K562 (cell line): ENCODE data around the gene INO80. TPM values are rescaled to one million over a fixed set of nuclear protein-coding genes. Genes with fewer than 3 reads are reported as not detected.
"Not testable (repeated sequence)": the region's sequence is repeated elsewhere in the genome, so short reads cannot be mapped to it uniquely, and the experiment has no call there.

Experiments used
- ATAC-seq: fragments of 200-7000 bp; cut with Tn5 transposase; 3 replicates; pipeline ENCODE4 v1.9.1; 2020; ENCODE audit warnings: moderate library complexity
- BruUV-seq: library from RNA; stranded (reverse); fragments of 400-500 nt; replicated peaks from 2 replicates; lab custom pipeline; 2021; lab: Mats Ljungman, UMichigan
- CTCF ChIA-PET: fragments of 300-600 bp; formaldehyde crosslinking; extraction: SDS; loops from one replicate; lab custom pipeline; 2021; ENCODE audit warnings: low intra/inter-chr PET ratio; lab: Yijun Ruan, JAX
- POLR2A ChIA-PET: fragments of 300-600, 350-650 bp; sonication (Branson Sonifier 250); formaldehyde crosslinking; extraction: SDS; loops from one replicate; lab custom pipeline; 2021; ENCODE audit warnings: antibody characterized with exemption, inconsistent platforms; lab: Yijun Ruan, JAX
- DNase-seq, 4 experiments: peaks; one replicate each; pipeline versions ENCODE4 v3.0.0 to v3.0.0-alpha.2; 2011 to 2018; ENCODE audit warnings: low spot score in 3 of 4, mixed read lengths in 3 of 4; ENCODE audit errors: extremely low read depth in 1 of 4
- FAIRE-seq: peaks from 2 replicates; lab custom pipeline; 2011; peaks lifted over from hg19 to GRCh38; lab: Jason Lieb, UNC
- H2AFZ ChIP-seq: 2 replicates; pipeline ENCODE4 v1.6.0; 2011; ENCODE audit warnings: low read depth, low read length, control low read depth, inconsistent platforms
- H3K27ac ChIP-seq: fragments of 200-600 bp; 3 replicates; pipeline ENCODE4 v1.8.0; 2011; ENCODE audit warnings: low read depth, mild to moderate bottlenecking, control low read depth, inconsistent platforms, low read length, moderate library complexity, mixed read lengths; ENCODE audit errors: extremely low read depth
- H3K27me3 ChIP-seq, 2 experiments: fragments of 300-600 bp in 1 of 2; 2 replicates in 1 of 2; 3 replicates in 1 of 2; pipeline versions ENCODE4 v1.6.0 to v1.8.0; 2011; ENCODE audit warnings: inconsistent platforms in 2 of 2, low read length in 2 of 2, mild to moderate bottlenecking in 1 of 2, mixed read lengths in 1 of 2, moderate library complexity in 1 of 2; ENCODE audit not compliant: control insufficient read depth in 2 of 2, insufficient read depth in 2 of 2
- H3K36me3 ChIP-seq: fragments of 300-600 bp; 3 replicates; pipeline ENCODE4 v1.8.0; 2011; ENCODE audit warnings: mild to moderate bottlenecking, low read length, inconsistent platforms; ENCODE audit not compliant: control insufficient read depth, insufficient read depth
- H3K4me1 ChIP-seq, 2 experiments: fragments of 200-600 bp in 1 of 2; replicated peaks in 1 of 2; 2 replicates in 1 of 2; 3 replicates in 1 of 2; pipeline versions ENCODE4 v1.5.1 to v1.8.0; 2011; ENCODE audit warnings: inconsistent platforms in 2 of 2, low read length in 2 of 2, mild to moderate bottlenecking in 1 of 2, mixed read lengths in 1 of 2, moderate library complexity in 1 of 2; ENCODE audit not compliant: control insufficient read depth in 2 of 2, insufficient read depth in 2 of 2
- H3K4me2 ChIP-seq: 2 replicates; pipeline ENCODE4 v1.6.1; 2011; ENCODE audit warnings: low read length, control low read depth, inconsistent platforms, mixed read lengths; ENCODE audit not compliant: insufficient read depth
- H3K4me3 ChIP-seq: fragments of 200-600 bp; sonication (generic), shearing (Covaris generic); 2 replicates; pipeline ENCODE4 v1.5.1; 2016; ENCODE audit warnings: control low read depth, inconsistent platforms
- H3K79me2 ChIP-seq: fragments of 200-600 bp; 3 replicates; pipeline ENCODE4 v1.8.0; 2011; ENCODE audit warnings: low read length, inconsistent platforms; ENCODE audit not compliant: control insufficient read depth, insufficient read depth
- H3K9ac ChIP-seq, 2 experiments: 2 replicates each; pipeline versions ENCODE4 v1.6.0 to v1.6.1; 2011; ENCODE audit warnings: low read depth in 2 of 2, low read length in 2 of 2, control low read depth in 1 of 2, inconsistent platforms in 1 of 2, mild to moderate bottlenecking in 1 of 2, mixed read lengths in 1 of 2; ENCODE audit not compliant: insufficient read depth in 1 of 2
- H3K9me1 ChIP-seq: one replicate; pipeline ENCODE4 v1.6.0; 2011; ENCODE audit warnings: inconsistent platforms, mild to moderate bottlenecking, low read length, moderate library complexity; ENCODE audit not compliant: control insufficient read depth, insufficient read depth
- H3K9me3 ChIP-seq: replicated peaks from 2 replicates; pipeline ENCODE4 v1.5.1; 2011; ENCODE audit warnings: low read depth, low read length, inconsistent platforms; ENCODE audit not compliant: control insufficient read depth, insufficient read depth
- H4K20me1 ChIP-seq: replicated peaks from 2 replicates; pipeline ENCODE4 v1.6.1; 2011; ENCODE audit warnings: low read length, inconsistent platforms, mixed read lengths; ENCODE audit not compliant: control insufficient read depth, insufficient read depth
- MTA3 ChIP-seq: fragments of 450-650 bp; formaldehyde crosslinking; IDR thresholded peaks from 2 replicates; pipeline ENCODE4 v1.6.1; 2017; ENCODE audit warnings: mild to moderate bottlenecking, borderline replicate concordance
- NFYB ChIP-seq: IDR thresholded peaks from 2 replicates; pipeline ENCODE4 v1.6.1; 2011; ENCODE audit warnings: mild to moderate bottlenecking, moderate library complexity; ENCODE audit not compliant: insufficient read length; ENCODE audit errors: extremely low read depth
- POLR2A ChIP-seq: fragments of 450-650 bp; conservative IDR thresholded peaks from 2 replicates; pipeline ENCODE4 v1.6.1; 2016
- RBFOX2 ChIP-seq: fragments of 200-400 bp; formaldehyde crosslinking; IDR thresholded peaks from 2 replicates; pipeline ENCODE4 v1.6.1; 2017; ENCODE audit warnings: low read depth, mild to moderate bottlenecking, low read length, moderate library complexity
- SUPT5H ChIP-seq: fragments of 450-650 bp; IDR thresholded peaks from 2 replicates; pipeline ENCODE4 v1.6.1; 2016
- TBP ChIP-seq: optimal IDR thresholded peaks from 2 replicates; pipeline ENCODE3; 2011; ENCODE audit warnings: low read depth, low read length, improper control_type of control experiment
- whole genome bisulfite sequencing: fragments of 100-300 bp; shearing (Covaris generic); methylation state at CpG from one replicate; pipeline ENCODE4 v1.1.6; 2016; ENCODE audit warnings: low coverage, mixed read lengths; ENCODE audit not compliant: insufficient coverage; ENCODE audit errors: missing lambda C conversion rate; 5-methylcytosine and 5-hydroxymethylcytosine counted together
- in situ Hi-C: fragments of 300-500 bp; cut with MboI; formaldehyde crosslinking; loops from 4 replicates; pipeline ENCODE4 v1.15.0; 2018; ENCODE audit warnings: inconsistent platforms, mixed read lengths
- intact Hi-C: fragments of 100-400 bp; cut with micrococcal nuclease; formaldehyde crosslinking; loops from 2 replicates; pipeline ENCODE4 v1.14.2; 2022
- polyA plus RNA-seq, 8 experiments: library from polyadenylated mRNA; depleted of rRNA in 4 of 8; stranded (reverse) in 5 of 8; unstranded in 3 of 8; fragments of >200 nt; fragmentation: Nextera tagmentation in 2 of 8; fragmentation: Illumina TruSeq in 1 of 8; extraction: Ambion mirVana in 2 of 8; extraction: Trizol in 1 of 8; gene quantifications; 2 replicates each; pipeline versions ENCODE4 v1.2.1 to v1.2.3, GENCODE V29; 2011 to 2014; ENCODE audit warnings: inconsistent platforms in 1 of 8, missing spikeins in 1 of 8
- total RNA-seq, 7 experiments: library from RNA; depleted of rRNA in 6 of 7; stranded (reverse); fragments of >200 nt in 6 of 7; fragmentation: Illumina TruSeq in 2 of 7; extraction: Trizol in 2 of 7; gene quantifications; 2 replicates each; pipeline versions ENCODE4 v1.2.1 to v1.2.3, GENCODE V29; 2011 to 2021; ENCODE audit warnings: low replicate concordance in 1 of 7

Gene INO80
- total and polyA plus RNA-seq, 9 of the 15 experiments (the other 6 are each of a cell fraction or from before 2014, with no cell fraction given): 1.1 to 25.7 (median 19.9) TPM

DNA sequence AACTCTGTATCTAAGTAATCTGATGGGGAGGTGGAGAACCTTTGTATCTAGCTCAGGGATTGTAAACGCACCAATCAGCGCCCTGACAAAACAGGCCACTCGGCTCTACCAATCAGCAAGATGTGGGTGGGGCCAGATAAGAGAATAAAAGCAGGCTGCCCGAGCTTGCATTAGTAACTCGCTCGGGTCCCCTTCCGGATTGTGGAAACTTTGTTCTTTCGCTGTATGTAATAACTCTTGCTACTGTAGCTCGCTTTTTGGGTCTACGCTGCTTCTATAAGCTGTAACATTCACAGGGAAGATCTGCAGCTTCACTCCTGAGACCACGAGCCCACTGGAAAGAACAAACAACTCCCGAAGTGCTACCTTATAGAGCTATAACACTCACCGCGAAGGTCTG is 153.8 kb downstream of the INO80 start:
- H3K4me2 ChIP-seq, H3K27me3 ChIP-seq, DNase-seq, intact Hi-C loops, H3K36me3 ChIP-seq, H3K9me1 ChIP-seq, FAIRE-seq, ATAC-seq, BruUV-seq, H3K9me3 ChIP-seq, H3K79me2 ChIP-seq, CTCF ChIA-PET, H3K9ac ChIP-seq, H3K4me3 ChIP-seq, H2AFZ ChIP-seq, H4K20me1 ChIP-seq, in situ Hi-C loops, H3K27ac ChIP-seq: not testable (repeated sequence)
- POLR2A ChIA-PET: interaction anchor here (0.6 to 0.7 kb wide), 3 partner anchors 9 to 185 kb away, joined by 3 read pairs; partner anchors contain the start of gene CHAC1
- TF ChIP-seq TBP: peak; percentile 35
- peak; percentile 33; the same call in 1 of the 2 replicates for TF ChIP-seq SUPT5H
- peak; percentile 56 for TF ChIP-seq NFYB
- TF ChIP-seq POLR2A: peak; percentile 63; the same call in 1 of the 2 replicates
- TF ChIP-seq MTA3: peak; percentile 28; the same call in 1 of the 2 replicates
- 65% methylated on average over 14 of the region's 14 CpGs for WGBS
- H3K4me1 ChIP-seq: peaks cover 0 to 26% of the 10 kb centered on the region in 2 experiments; a peak in 4 of 5 replicates

DNA sequence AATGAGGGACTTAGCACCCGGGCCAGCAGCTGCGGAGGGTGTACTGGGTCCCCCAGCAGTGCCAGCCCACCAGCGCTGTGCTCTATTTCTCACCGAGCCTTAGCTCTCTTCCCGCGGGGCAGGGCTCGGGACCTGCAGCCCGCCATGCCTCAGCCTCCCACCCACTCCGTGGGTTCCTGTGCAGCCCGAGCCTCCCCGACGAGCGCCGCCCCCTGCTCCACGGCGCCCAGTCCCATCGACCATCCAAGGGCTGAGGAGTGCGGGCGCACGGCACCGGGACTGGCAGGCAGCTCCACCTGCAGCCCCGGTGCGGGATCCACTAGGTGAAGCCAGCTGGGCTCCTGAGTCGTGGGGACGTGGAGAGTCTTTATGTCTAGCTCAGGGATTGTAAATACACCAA is 154.3 kb downstream of the INO80 start:
- WGBS: 87% methylated on average over 11 of the region's 25 CpGs
- H3K4me3 ChIP-seq, H3K27ac ChIP-seq, intact Hi-C loops, FAIRE-seq, H3K9me3 ChIP-seq, H3K27me3 ChIP-seq, ATAC-seq, H4K20me1 ChIP-seq, H3K9ac ChIP-seq, H3K9me1 ChIP-seq, H2AFZ ChIP-seq, DNase-seq, H3K79me2 ChIP-seq, H3K36me3 ChIP-seq, H3K4me2 ChIP-seq, CTCF ChIA-PET, BruUV-seq, in situ Hi-C loops: not testable (repeated sequence)
- POLR2A ChIA-PET: interaction anchor here (0.6 to 1.4 kb wide), 3 partner anchors 9 to 185 kb away, joined by 3 read pairs; partner anchors contain the start of gene CHAC1
- peaks cover 0 to 26% of the 10 kb centered on the region in 2 experiments; a peak in 4 of 5 replicates for H3K4me1 ChIP-seq
- TF ChIP-seq RBFOX2: 0 out of 2 replicates have a peak, but pooled peaks have one; percentile 1
